NCI-H226 (cell line): Measurements from ENCODE around the gene TGFB2.

Source experiments
- DNase-seq: peaks from one replicate; pipeline ENCODE4 v3.0.0-alpha.2; 2015

TGFB2 gene

DNA sequence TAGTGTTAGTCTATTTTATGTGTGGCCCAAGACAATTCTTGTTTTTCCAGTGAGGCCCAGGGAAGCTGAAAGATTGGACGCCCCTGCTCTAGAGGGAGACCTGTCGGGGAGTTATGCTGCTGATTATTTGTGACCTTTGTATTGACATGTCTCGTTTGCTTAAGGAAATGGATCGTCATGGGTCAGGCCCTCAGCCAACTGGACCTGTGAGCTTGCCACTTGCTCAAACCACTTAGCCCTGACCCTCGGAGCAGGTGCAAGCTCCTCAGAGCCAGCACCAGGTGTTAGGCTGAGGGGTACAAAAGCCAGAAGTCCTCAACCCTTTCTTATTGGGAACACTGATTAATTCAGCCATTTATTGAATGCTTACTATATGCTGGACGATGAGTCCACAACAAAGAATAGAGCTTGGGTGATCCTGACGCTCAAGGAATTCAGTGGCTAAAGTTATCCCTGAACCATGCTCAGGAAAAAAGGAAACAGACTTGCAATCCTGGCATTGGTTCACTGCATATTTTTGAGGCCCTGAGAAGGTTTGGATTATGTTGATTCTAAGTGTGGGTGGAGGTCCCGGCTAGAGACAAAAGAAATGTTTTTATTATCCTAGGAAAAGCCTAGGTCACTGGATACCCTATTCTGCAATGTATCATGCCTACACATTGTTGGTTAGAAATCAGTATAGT lies 19.0 kb downstream of the TGFB2 start:
- DNase-seq, result no peak

DNA sequence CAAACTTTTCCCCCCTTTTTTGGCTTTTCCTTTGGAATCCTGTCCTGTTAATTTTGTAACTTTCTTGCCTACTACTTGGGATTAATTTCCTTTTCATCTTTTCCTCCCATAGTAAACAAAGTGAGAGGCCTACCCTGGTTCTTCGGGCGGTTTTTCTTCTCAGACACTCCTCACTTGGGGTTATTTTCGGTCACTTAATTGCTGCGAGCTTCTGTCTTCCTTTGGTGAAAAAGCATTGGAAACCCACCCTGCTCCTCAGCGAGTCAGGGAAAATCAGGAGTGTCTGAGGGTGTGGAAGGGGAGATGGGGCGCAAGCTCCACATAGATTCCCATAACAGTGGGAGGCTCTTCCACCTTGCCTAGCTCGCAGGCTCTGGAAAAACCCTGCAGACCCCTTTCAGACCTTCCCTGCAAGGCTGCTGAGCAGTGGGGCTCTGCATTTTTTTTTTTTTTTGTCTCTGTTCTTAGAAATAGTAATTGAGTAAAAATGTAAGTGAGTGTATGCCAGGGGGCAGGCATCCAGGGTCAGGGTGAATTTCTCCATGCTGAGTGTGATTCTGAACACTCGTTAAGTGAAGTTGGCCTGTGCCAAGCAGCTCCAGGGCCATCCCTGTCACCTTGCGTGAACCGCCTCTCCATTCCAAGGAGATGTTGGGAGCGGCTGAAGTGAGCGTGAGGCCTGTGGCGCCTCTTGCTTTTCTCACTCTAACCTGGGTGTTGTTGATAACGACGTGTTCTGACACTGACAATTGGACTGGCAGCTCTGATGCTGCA lies 20.3 kb downstream of the TGFB2 start:
- DNase-seq, result no peak

DNA sequence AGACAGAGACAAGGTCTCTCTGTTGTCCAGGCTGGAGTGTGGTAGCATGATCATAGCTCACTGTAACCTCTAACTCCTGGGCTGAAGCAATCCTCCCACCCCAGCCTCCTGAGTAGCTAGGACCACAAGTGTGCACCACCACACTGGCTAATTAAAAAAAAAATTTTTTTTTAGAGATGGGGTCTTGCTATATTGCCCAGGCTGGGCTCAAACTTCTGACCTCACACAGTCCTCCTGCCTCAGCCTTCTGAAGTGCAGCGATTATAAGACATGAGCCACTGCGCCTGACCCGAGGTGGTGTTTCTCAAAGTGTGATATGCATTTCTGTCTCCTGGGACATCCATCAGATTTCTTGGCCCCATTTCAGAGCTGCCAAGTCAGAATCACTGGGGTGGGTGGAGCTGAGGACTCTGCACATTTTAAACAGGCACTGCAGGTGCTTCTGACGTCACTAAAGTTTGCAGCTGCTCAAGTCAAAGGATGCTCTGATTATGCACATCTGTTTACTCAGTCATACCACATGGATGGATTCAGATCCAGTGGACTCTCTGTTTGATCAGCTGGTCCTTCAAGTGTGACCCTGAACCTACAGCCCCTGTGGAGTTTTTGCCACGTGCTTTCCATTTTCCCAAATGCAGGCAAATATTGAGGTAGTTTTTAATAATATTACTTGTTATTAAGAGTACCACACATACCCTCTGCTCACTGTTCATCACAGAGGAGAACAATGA lies 21.4 kb downstream of the TGFB2 start:
- DNase-seq, result no peak

DNA sequence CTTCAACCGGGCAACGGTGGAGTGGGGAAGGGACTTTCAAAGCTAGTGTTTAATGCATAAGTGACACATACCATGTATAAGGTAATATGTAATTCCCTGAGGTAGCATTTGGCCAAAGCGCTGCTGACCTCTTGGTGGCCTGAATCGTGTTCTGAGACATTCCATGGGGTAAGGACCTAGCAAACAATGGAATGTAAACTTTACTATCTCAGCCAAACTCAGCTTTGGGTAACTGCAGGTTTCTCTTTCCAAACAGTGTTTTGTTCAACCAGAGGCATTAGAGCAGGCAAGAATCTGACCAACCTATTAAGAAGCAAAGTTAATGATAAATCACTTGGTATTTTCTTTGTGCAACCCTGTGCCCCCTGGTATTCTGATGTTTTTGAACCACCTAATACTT lies 22.0 kb downstream of the TGFB2 start:
- DNase-seq, result no peak

DNA sequence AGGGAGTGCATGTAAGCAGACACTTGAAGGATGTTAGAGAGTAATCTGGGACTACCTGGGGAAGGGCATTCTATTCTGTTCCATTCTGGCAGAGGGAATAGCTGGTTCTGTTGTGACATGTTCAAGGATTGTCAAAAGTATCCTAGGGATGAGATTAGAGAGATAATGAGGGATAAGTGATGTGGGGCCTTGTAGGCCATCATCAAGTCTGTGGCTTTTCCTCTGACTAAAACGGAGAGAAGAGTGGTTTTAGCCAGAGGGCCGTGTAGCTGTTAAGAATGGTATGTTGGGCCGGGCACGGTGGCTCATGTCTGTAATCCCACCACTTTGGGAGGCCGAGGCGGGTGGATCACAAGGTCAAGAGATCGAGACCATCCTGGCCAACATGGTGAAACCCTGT lies 23.6 kb downstream of the TGFB2 start:
- no peak for DNase-seq

- peak; percentile 57 for DNase-seq
Observed at GRCh38 chr1:218369688-218370511, 24.8 kb downstream of the TGFB2 start.

- DNase-seq, result no peak
Observed at GRCh38 chr1:218371927-218372672, 27.0 kb downstream of the TGFB2 start.

DNA sequence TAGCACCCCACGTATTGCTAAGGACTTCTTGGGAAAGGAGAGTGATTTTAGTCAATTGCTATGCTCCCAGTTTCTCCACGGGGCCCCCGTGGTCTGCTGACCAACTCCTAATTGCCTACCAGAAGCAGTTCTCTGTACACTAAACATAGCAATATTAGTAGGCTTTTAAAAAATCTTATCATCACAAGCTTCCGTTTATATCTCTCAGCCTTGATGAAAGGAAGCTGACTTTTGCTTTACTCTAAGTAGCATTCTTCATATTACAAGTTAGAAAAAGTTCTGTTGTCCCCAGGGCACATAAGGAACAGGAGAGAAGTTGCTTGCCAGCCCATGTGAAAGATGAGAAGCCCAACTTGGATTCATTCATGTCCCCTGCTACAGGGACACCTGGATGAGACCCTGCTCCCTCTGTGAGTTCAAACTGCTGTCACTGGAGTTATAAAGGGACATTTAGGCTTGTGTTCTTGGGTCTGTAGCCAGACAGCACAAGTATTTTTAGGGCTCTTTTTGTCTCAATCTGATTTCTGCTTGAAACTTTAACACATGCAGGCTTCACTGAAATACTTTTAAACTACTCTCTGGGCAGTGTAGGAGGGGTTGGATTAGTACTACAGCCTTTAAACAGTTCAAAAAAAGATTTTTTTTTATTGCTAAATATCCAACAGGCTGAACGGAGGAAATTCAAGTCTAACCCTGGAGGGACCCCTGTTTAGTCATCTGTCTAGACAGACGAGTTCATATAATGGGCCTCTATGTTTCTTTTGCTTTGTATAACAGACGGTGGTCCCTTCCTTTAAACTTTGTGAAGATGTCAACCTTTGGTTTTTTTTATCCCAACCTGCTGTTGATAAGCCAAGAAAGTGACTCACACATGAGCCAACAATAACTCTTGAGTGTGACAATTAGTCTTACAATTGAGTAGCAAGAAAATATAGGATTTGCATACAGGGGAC lies 29.5 kb downstream of the TGFB2 start:
- DNase-seq, result no peak

DNA sequence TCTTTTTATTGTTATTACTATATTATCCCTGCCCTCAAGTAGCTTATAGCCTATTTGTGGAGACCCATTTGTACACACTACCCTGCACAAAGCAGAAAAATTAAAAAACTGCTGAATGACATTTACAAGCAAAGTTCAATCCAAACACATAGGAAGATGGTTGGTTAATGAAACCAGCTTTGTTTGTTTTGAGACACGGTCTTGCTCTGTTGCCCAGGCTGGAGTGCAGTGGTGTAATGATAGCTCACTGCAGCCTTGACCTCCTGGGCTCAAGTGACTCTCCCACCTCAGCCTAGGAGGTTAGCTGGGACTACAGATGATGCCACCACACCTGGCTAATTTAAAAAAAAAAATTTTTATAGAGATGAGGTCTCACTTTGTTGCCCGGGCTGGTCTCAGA lies 31.6 kb downstream of the TGFB2 start:
- no peak for DNase-seq

DNA sequence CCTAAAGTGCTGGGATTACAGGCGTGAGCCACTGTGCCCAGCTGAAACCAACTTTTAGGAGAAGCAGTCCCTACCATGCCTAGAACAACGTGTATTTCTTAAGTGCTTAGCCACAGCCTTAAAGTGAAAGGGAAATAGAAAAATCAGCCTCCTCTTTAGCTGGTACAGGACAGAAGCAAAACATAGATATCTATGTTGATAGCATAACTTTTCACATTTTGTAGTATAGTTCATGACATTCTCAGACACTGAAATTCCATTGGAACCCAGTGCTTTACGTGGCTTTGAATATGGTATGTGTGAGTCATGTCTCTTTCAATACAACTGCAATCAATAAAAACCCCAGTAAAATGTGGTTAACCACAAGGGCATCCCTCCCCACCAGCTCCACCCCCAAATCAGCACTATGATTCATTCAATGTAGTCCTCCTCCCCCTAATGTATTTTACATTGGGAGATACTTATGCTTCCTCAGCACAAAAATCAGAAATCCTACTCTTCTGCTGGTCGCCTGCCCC lies 32.1 kb downstream of the TGFB2 start:
- DNase-seq, result peak; percentile 80

DNA sequence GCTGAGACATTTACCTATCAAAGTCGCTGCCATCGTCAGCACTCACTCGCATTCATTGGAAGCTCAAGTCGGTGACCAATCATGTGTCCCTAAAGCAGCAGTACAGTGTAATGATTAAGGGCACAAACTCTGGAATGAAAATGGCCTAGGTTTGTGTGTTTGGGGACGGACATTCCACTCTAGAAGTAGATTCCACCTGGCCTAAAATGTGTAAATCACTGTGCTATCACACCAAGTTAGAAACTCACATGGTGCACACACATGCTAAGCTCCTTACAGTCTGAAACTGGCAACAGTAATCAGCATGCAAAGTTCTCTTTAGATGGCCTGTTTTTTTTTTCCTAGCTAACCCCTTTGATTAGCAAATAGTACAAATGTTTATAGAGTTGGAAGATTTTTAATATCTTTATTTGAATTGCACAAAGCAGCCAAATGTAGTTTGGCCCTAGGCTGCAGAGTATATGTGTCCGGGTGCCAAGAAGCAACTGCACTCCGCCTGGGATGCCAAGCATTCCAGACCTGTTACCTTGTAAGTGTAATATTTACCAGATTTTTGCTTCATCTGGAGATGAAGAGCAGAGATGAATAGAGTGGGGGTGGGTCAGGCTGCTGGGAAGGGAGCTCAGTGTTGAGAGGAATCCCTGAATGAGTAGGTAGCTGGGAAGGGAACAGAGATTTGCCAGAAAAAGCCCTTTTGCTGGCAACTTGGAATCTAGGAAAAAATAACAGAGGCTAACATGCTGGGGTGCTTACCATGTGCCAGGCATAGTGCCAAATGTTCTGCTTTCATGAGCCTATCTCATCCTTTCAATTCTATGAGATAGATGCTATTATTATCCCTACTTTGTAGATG lies 35.2 kb downstream of the TGFB2 start:
- peak; percentile 90 for DNase-seq

DNA sequence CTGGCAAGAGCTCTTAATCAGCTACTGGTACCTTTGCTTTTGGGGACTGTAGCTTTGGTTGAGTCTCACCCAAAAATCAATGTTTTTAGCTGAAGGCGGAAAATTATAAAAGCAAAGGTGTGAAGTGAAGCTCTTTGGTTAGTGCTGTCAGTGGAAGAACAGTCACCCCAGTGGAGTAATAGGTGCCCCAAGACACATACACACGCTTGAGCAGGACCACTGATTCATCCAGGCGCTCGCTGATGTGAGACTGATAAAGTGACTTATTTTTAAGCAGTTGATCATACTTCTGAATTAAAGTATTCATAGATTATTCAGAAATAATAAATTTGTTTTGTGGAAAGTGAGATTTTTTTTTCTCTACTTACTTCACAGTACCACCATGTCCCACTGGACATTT lies 37.1 kb downstream of the TGFB2 start:
- DNase-seq, result no peak

GRCh38 chr1:218383051-218383450 lies 37.9 kb downstream of the TGFB2 start:
- DNase-seq, result no peak

DNA sequence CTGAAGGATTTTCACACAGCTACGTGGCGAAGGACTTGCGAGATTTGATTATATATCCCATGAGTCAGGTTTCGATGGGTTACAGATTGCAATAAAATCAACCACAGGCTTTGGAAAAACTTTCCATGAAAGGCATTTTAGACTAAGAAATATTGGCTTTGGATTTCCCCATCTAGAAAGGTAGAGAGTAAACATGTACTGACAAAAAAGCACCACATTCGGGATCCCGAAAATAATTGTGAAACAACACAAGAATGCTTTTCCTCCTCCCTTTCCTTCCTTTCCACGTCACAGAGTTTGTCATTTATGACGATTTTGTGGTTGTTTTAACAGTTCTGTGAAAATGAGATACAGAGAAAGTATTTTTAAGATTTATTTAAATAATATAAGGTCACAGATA lies 38.5 kb downstream of the TGFB2 start:
- DNase-seq, result no peak

DNA sequence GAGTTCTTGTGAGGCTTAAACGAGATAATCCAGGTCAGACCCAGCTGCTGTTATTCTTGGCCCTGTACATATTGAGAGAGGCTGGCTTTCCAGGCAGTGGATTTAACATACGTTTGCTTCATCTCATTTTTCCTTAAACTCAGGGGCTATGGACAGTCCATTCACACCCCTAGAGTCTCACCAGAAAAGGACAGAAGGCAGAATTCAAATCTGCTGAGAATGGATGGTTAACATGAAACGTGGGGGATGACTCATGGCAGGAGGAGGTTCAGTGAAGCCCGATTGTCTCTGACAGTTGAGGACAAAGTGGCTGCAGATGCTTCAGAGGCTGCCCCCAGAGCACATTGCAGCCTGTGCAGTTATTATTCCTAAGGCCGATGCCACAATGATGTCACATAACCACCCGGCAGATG lies 39.5 kb downstream of the TGFB2 start:
- DNase-seq, result no peak

- DNase-seq, result no peak
Observed at GRCh38 chr1:218388591-218388990, 43.5 kb downstream of the TGFB2 start.

GRCh38 chr1:218390618-218391017 lies 45.5 kb downstream of the TGFB2 start:
- DNase-seq, result no peak

GRCh38 chr1:218392780-218393179 lies 47.6 kb downstream of the TGFB2 start:
- no peak for DNase-seq

- DNase-seq, result no peak
Observed at GRCh38 chr1:218394416-218394815, 49.3 kb downstream of the TGFB2 start.

GRCh38 chr1:218394989-218395388 lies 49.9 kb downstream of the TGFB2 start:
- DNase-seq, result no peak
